ENCODE data around the gene VPS41.

VPS41 gene

GRCh38 chr7:38777609-38778008 lies 131.4 kb downstream of the VPS41 start:
- no peak for DNase-seq (ENCODE audit: extremely low read depth, low read depth)
- no peak for TF ChIP-seq CTCF (IDR thresholded peaks at IDR 0.05; ENCODE audit: low read depth, low read length, missing control alignments)
- H3K4me3 ChIP-seq (replicated peaks; ENCODE audit: low read depth, low read length), result no peak overlapping the region

- TF ChIP-seq CTCF (IDR thresholded peaks at IDR 0.05; ENCODE audit: low read depth, low read length, missing control alignments), result no peak
- DNase-seq (ENCODE audit: extremely low read depth, low read depth), result no peak
- no peak overlapping the region for H3K4me3 ChIP-seq (replicated peaks; ENCODE audit: low read depth, low read length)
These were observed 133.3 kb downstream of the VPS41 start for GRCh38 chr7:38775506-38776175.

GRCh38 chr7:38773430-38773829 lies 135.6 kb downstream of the VPS41 start:
- H3K4me3 ChIP-seq (replicated peaks; ENCODE audit: low read depth, low read length), result no peak overlapping the region
- no peak for DNase-seq (ENCODE audit: extremely low read depth, low read depth)

GRCh38 chr7:38760226-38760625 lies 148.8 kb downstream of the VPS41 start:
- no peak for TF ChIP-seq CTCF (IDR thresholded peaks at IDR 0.05; ENCODE audit: low read depth, low read length, missing control alignments)
- no peak for DNase-seq (ENCODE audit: extremely low read depth, low read depth)
- H3K4me3 ChIP-seq (replicated peaks; ENCODE audit: low read depth, low read length), result no peak overlapping the region

More at GRCh38 chr7:38773430-38773829, 135.6 kb downstream of the VPS41 start:
- TF ChIP-seq CTCF (IDR thresholded peaks at IDR 0.05; ENCODE audit: low read depth, low read length, missing control alignments), result no peak

GRCh38 chr7:38759028-38759427 lies 150.0 kb downstream of the VPS41 start:
- TF ChIP-seq CTCF (IDR thresholded peaks at IDR 0.05; ENCODE audit: low read depth, low read length, missing control alignments), result no peak
- DNase-seq (ENCODE audit: extremely low read depth, low read depth), result no peak
- no peak overlapping the region for H3K4me3 ChIP-seq (replicated peaks; ENCODE audit: low read depth, low read length)

GRCh38 chr7:38757931-38758330 lies 151.1 kb downstream of the VPS41 start:
- no peak for TF ChIP-seq CTCF (IDR thresholded peaks at IDR 0.05; ENCODE audit: low read depth, low read length, missing control alignments)
- DNase-seq (ENCODE audit: extremely low read depth, low read depth), result no peak
- H3K4me3 ChIP-seq (replicated peaks; ENCODE audit: low read depth, low read length), result no peak overlapping the region

- no peak overlapping the region for H3K4me3 ChIP-seq (replicated peaks; ENCODE audit: low read depth, low read length)
- no peak for DNase-seq (ENCODE audit: extremely low read depth, low read depth)
- no peak for TF ChIP-seq CTCF (IDR thresholded peaks at IDR 0.05; ENCODE audit: low read depth, low read length, missing control alignments)
These were observed 152.5 kb downstream of the VPS41 start for GRCh38 chr7:38756521-38756920.

All from HFF-Myc (cell line).